HUES48 (cell line): ENCODE data around the gene SNX21.

ENCODE experiments used
- H3K27ac ChIP-seq: one replicate; pipeline ENCODE4 v1.7.0; 2013; ENCODE audit warnings: low read depth, low read length, inconsistent platforms
- H3K27me3 ChIP-seq: 2 replicates; pipeline ENCODE4 v1.6.1; 2013; ENCODE audit warnings: mild to moderate bottlenecking, low read length; ENCODE audit not compliant: control insufficient read depth, insufficient read depth
- H3K36me3 ChIP-seq: 2 replicates; pipeline ENCODE4 v1.6.1; 2013; ENCODE audit warnings: low read length; ENCODE audit not compliant: control insufficient read depth, insufficient read depth
- H3K4me1 ChIP-seq: 2 replicates; pipeline ENCODE4 v1.6.1; 2013; ENCODE audit warnings: mild to moderate bottlenecking, low read length; ENCODE audit not compliant: control insufficient read depth, insufficient read depth
- H3K4me3 ChIP-seq: 2 replicates; pipeline ENCODE4 v1.5.1; 2013; ENCODE audit warnings: mild to moderate bottlenecking, low read depth, low read length
- H3K9ac ChIP-seq: 2 replicates; pipeline ENCODE4 v1.6.1; 2013; ENCODE audit warnings: mild to moderate bottlenecking, low read depth, low read length, moderate library complexity
- H3K9me3 ChIP-seq: 2 replicates; pipeline ENCODE4 v1.6.1; 2013; ENCODE audit warnings: low read length; ENCODE audit not compliant: control insufficient read depth, insufficient read depth

The SNX21 gene

GRCh38 chr20:45886590-45887345 lies 53.2 kb downstream of the SNX21 start:
- Histone ChIP-seq H3K9me3 (no peaks in the 10 kb centered on the region), H3K9ac (no peak overlapping the region), H3K27ac (no peak overlapping the region), H3K36me3 (peaks cover 41% of the 10 kb centered on the region), H3K4me3 (no peak overlapping the region), H3K4me1 (0 out of 2 replicates have a peak, but pooled peaks cover under 1% of the 10 kb centered on the region), H3K27me3 (no peaks in the 10 kb centered on the region)

- no peak within 1 kb of the TSS for H3K27ac ChIP-seq
- H3K36me3 ChIP-seq = peaks cover 41% of the 10 kb centered on the region
- H3K27me3 ChIP-seq = no peaks in the 10 kb centered on the region
- H3K4me1 ChIP-seq = 0 out of 2 replicates have a peak, but pooled peaks cover 5% of the 10 kb centered on the region
- H3K4me3 ChIP-seq = no peak within 1 kb of the TSS
- no peaks in the 10 kb centered on the region for H3K9me3 ChIP-seq
- no peak within 1 kb of the TSS for H3K9ac ChIP-seq
These were observed 53.7 kb downstream of the SNX21 start, which contains the start of gene SPATA25 for GRCh38 chr20:45887346-45887715. Gene SPATA25, minus strand, starts transcription at chr20:45887622. Its CDS starts 32 bp downstream, at chr20:45887590.

- Histone ChIP-seq H3K4me3 (no peak overlapping the region), H3K27me3 (no peaks in the 10 kb centered on the region), H3K4me1 (0 out of 2 replicates have a peak, but pooled peaks cover 5% of the 10 kb centered on the region), H3K36me3 (peaks cover 38% of the 10 kb centered on the region), H3K27ac (no peak overlapping the region), H3K9ac (no peak overlapping the region), H3K9me3 (no peaks in the 10 kb centered on the region)
These were observed 55.1 kb downstream of the SNX21 start for GRCh38 chr20:45888681-45889080.

GRCh38 chr20:45890077-45890984 lies 56.7 kb downstream of the SNX21 start:
- Histone ChIP-seq H3K27me3 (no peaks in the 10 kb centered on the region), H3K36me3 (peaks cover 44% of the 10 kb centered on the region), H3K9ac (peak overlapping the region; percentile 60; the same call in 1 of the 2 replicates), H3K4me3 (peak overlapping the region; percentile 80), H3K27ac (peak overlapping the region; percentile 69), H3K9me3 (no peaks in the 10 kb centered on the region), H3K4me1 (0 out of 2 replicates have a peak, but pooled peaks cover 5% of the 10 kb centered on the region)

- Histone ChIP-seq H3K4me3 (peak within 1 kb of the TSS; percentile 80), H3K9me3 (no peaks in the 10 kb centered on the region), H3K27ac (peak within 1 kb of the TSS; percentile 69), H3K9ac (peak within 1 kb of the TSS; percentile 60; the same call in 1 of the 2 replicates), H3K4me1 (0 out of 2 replicates have a peak, but pooled peaks cover 5% of the 10 kb centered on the region), H3K27me3 (no peaks in the 10 kb centered on the region), H3K36me3 (peaks cover 52% of the 10 kb centered on the region)
These were observed 57.7 kb downstream of the SNX21 start, which contains the start of the genes CTSA and NEURL2 for GRCh38 chr20:45890985-45891983. Gene CTSA, plus strand, starts transcription at chr20:45891335. Its CDS starts 234 bp downstream, at chr20:45891569. Gene NEURL2, minus strand, starts transcription at chr20:45891208. Its CDS starts 217 bp downstream, at chr20:45890991.

GRCh38 chr20:45892049-45892825 lies 58.6 kb downstream of the SNX21 start:
- Histone ChIP-seq H3K4me3 (peak overlapping the region; percentile 80), H3K9ac (peak overlapping the region; percentile 60; the same call in 1 of the 2 replicates), H3K27ac (no peak overlapping the region), H3K4me1 (0 out of 2 replicates have a peak, but pooled peaks cover 5% of the 10 kb centered on the region), H3K27me3 (no peaks in the 10 kb centered on the region), H3K36me3 (peaks cover 57% of the 10 kb centered on the region), H3K9me3 (no peaks in the 10 kb centered on the region)
